ENCODE results near the gene GLDN. TPM values are rescaled to one million over a fixed set of nuclear protein-coding genes. Genes with fewer than 3 reads are reported as not detected.

GLDN gene
- total and polyA plus RNA-seq, 2 of the 4 experiments (the other 2 are of a cell fraction) = under 0.01 TPM; not detected in 1

- Histone ChIP-seq H2AK5ac (ENCODE audit: low read depth, low read length) (no peak overlapping the region), H4K91ac (ENCODE audit: insufficient read depth, low read depth, low read length) (no peak overlapping the region), H3K79me1 (ENCODE audit: low read depth in 1 of 2, low read length in 2 of 2) (no peaks in the 10 kb centered on the region), H4K8ac (ENCODE audit: low read depth in 2 of 2, low read length in 2 of 2) (no peak overlapping the region), H3K27ac (ENCODE audit: insufficient read depth, low read length) (no peak overlapping the region), H2AK9ac (replicated peaks; ENCODE audit: low read depth, low read length, poor library complexity) (no peak overlapping the region), H3K4me1 (ENCODE audit: control insufficient read depth, insufficient read depth, low read length) (peaks cover 13% of the 10 kb centered on the region; the same call in 1 of the 2 replicates), H3K9me3 (ENCODE audit: control insufficient read depth, insufficient read depth, low read length) (no peaks in the 10 kb centered on the region), H2BK15ac (ENCODE audit: low read depth, low read length) (no peak overlapping the region), H3K4me2 (ENCODE audit: low read depth, low read length) (no peak overlapping the region), H3K27me3 (ENCODE audit: control insufficient read depth, insufficient read depth, low read length) (peaks cover 13% of the 10 kb centered on the region), H2BK20ac (ENCODE audit: low read depth, low read length) (no peak overlapping the region), H4K20me1 (ENCODE audit: insufficient read depth, low read length) (no peaks in the 10 kb centered on the region), H2AFZ (replicated peaks; ENCODE audit: low read length, poor library complexity) (no peak overlapping the region), H3K14ac (replicated peaks; ENCODE audit: low read depth, low read length) (no peak overlapping the region), H3K18ac (ENCODE audit: low read depth, low read length) (no peak overlapping the region), H3K4me3 (ENCODE audit: insufficient read depth, low read depth, low read length) (no peak overlapping the region), H3K23ac (ENCODE audit: low read depth, low read length) (no peak overlapping the region), H3K9me1 (ENCODE audit: insufficient read depth, low read length) (no peaks in the 10 kb centered on the region), H2BK120ac (ENCODE audit: low read depth, low read length) (no peak overlapping the region), H3K56ac (ENCODE audit: extremely low read depth, insufficient read depth, low read length) (no peak overlapping the region), H2BK5ac (ENCODE audit: low read depth, low read length, poor library complexity, severe bottlenecking) (no peak overlapping the region), H3K36me3 (ENCODE audit: control insufficient read depth, insufficient read depth, low read length) (no peaks in the 10 kb centered on the region), H3K4ac (ENCODE audit: low read depth, low read length) (no peak overlapping the region), H3K9ac (ENCODE audit: low read depth, low read length) (no peak overlapping the region), H4K5ac (ENCODE audit: low read depth, low read length) (no peak overlapping the region)
- WGBS, 2 experiments (ENCODE audit: extremely low coverage in 2 of 2, insufficient read length in 1 of 2) = 100% methylated on average over 2 of the region's 7 CpGs; no CpG with 5 or more reads in 1 of the 2 experiments
- intact Hi-C loops (cut with micrococcal nuclease) (no loop called here), in situ Hi-C loops (cut with MboI; ENCODE audit: low sequenced_read_pairs) (no loop called here), dilution Hi-C loops (cut with HindIII; ENCODE audit: low sequenced_read_pairs, unreplicated experiment) (no loop called here)
- TF ChIP-seq RCOR1 (IDR thresholded peaks at IDR 0.05; ENCODE audit: insufficient replicate concordance, low read length) = no peak
- no peak for TF ChIP-seq RAD21 (IDR thresholded peaks at IDR 0.05; ENCODE audit: low read length)
- TF ChIP-seq, protein P1, sequence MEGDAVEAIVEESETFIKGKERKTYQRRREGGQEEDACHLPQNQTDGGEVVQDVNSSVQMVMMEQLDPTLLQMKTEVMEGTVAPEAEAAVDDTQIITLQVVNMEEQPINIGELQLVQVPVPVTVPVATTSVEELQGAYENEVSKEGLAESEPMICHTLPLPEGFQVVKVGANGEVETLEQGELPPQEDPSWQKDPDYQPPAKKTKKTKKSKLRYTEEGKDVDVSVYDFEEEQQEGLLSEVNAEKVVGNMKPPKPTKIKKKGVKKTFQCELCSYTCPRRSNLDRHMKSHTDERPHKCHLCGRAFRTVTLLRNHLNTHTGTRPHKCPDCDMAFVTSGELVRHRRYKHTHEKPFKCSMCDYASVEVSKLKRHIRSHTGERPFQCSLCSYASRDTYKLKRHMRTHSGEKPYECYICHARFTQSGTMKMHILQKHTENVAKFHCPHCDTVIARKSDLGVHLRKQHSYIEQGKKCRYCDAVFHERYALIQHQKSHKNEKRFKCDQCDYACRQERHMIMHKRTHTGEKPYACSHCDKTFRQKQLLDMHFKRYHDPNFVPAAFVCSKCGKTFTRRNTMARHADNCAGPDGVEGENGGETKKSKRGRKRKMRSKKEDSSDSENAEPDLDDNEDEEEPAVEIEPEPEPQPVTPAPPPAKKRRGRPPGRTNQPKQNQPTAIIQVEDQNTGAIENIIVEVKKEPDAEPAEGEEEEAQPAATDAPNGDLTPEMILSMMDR (conservative IDR thresholded peaks at IDR 0.05; ENCODE audit: low read depth, low read length) = no peak
- TF ChIP-seq FOS (IDR thresholded peaks at IDR 0.05; ENCODE audit: low read depth, low read length) = no peak
- TF ChIP-seq CEBPB (IDR thresholded peaks at IDR 0.05; ENCODE audit: low read depth, low read length) = no peak
- TF ChIP-seq MXI1 (IDR thresholded peaks at IDR 0.05; ENCODE audit: borderline replicate concordance, low read depth, low read length) = no peak
- no peak for TF ChIP-seq MAZ (IDR thresholded peaks at IDR 0.05; ENCODE audit: borderline replicate concordance, low read depth, low read length)
- TF ChIP-seq BHLHE40 (IDR thresholded peaks at IDR 0.05; ENCODE audit: low read depth, low read length) = no peak
- TF ChIP-seq, protein P2, sequence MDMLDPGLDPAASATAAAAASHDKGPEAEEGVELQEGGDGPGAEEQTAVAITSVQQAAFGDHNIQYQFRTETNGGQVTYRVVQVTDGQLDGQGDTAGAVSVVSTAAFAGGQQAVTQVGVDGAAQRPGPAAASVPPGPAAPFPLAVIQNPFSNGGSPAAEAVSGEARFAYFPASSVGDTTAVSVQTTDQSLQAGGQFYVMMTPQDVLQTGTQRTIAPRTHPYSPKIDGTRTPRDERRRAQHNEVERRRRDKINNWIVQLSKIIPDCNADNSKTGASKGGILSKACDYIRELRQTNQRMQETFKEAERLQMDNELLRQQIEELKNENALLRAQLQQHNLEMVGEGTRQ (IDR thresholded peaks at IDR 0.05; ENCODE audit: low read depth, low read length) = no peak
- no peak for TF ChIP-seq ELK1 (IDR thresholded peaks at IDR 0.05; ENCODE audit: borderline replicate concordance, low read depth, low read length)
- no peak for TF ChIP-seq SMC3 (IDR thresholded peaks at IDR 0.05; ENCODE audit: low read depth, low read length)
- TF ChIP-seq NFE2L2 (IDR thresholded peaks at IDR 0.05; ENCODE audit: low read depth, low read length) = no peak
- no peak for TF ChIP-seq POLR2A (IDR thresholded peaks at IDR 0.05; ENCODE audit: low read depth, low read length)
- TF ChIP-seq CHD1 (IDR thresholded peaks at IDR 0.05; ENCODE audit: low read depth, low read length) = no peak
- TF ChIP-seq RFX5 (IDR thresholded peaks at IDR 0.05; ENCODE audit: low read depth, low read length) = no peak
- no peak for TF ChIP-seq MAFK (IDR thresholded peaks at IDR 0.05; ENCODE audit: low read depth, low read length)
- ChIA-PET POLR2A (ENCODE audit: unreplicated experiment) (no interaction called here), CTCF (no interaction called here)
- ATAC-seq (ENCODE audit: low read depth) = no peak
- BruUV-seq (replicated peaks) = no TSS peak
- DNase-seq = no peak
These were observed 25.7 kb upstream of the GLDN start for GRCh38 chr15:51315726-51316125.
